Heart right ventricle (tissue), 16 donors: Measurements from ENCODE around the gene MYO5A. TPM values are rescaled to one million over a fixed set of nuclear protein-coding genes. Genes with fewer than 3 reads are reported as not detected.

Source experiments
- ATAC-seq, 8 donors: fragments of 200-7000 bp; cut with Tn5 transposase; one replicate each; pipeline ENCODE4 v1.9.1; 2020; ENCODE audit warnings: mild to moderate bottlenecking in 8 of 8, moderate library complexity in 8 of 8, moderate number of reproducible peaks in 1 of 8
- DNase-seq, 2 donors: peaks; one replicate each; pipeline ENCODE4 v3.0.0-alpha.2; 2020
- H3K27ac ChIP-seq, 10 donors: fragments of 200-600 bp; sonication (generic) in 2 of 10; one replicate each; pipeline versions ENCODE4 v1.5.0 to v1.8.0; 2020 to 2022; ENCODE audit warnings: mild to moderate bottlenecking in 3 of 10
- H3K27me3 ChIP-seq, 7 donors: fragments of 200-600 bp; one replicate each; pipeline ENCODE4 v1.8.0; 2021 to 2022; ENCODE audit warnings: mild to moderate bottlenecking in 2 of 7
- H3K36me3 ChIP-seq, 9 donors: fragments of 200-600 bp; sonication (generic) in 1 of 9; one replicate each; pipeline versions ENCODE4 v1.5.0 to v1.8.0; 2020 to 2022; ENCODE audit warnings: mild to moderate bottlenecking in 2 of 9
- H3K4me1 ChIP-seq, 9 donors: fragments of 200-600 bp; sonication (generic) in 1 of 9; one replicate each; pipeline versions ENCODE4 v1.5.0 to v1.8.0; 2020 to 2022; ENCODE audit warnings: mild to moderate bottlenecking in 4 of 9
- H3K4me3 ChIP-seq, 10 donors: fragments of 200-600 bp; sonication (generic) in 2 of 10; one replicate each; pipeline versions ENCODE4 v1.5.0 to v1.8.0; 2020 to 2022; ENCODE audit warnings: mild to moderate bottlenecking in 7 of 10, moderate library complexity in 2 of 10
- H3K9me3 ChIP-seq, 11 donors: fragments of 200-600 bp in 10 of 11; sonication (generic) in 2 of 11; one replicate each; pipeline versions ENCODE4 v1.5.0 to v1.8.0; 2013 to 2022; ENCODE audit warnings: mild to moderate bottlenecking in 2 of 11, control low read depth in 1 of 11, moderate library complexity in 1 of 11
- WGBS, 2 donors: extraction: QIAGEN DNeasy Blood & Tissue Kit; methylation state at CpG; one replicate each; pipeline ENCODE4 v1.1.7; 2013; ENCODE audit warnings: inconsistent platforms in 1 of 2; 5-methylcytosine and 5-hydroxymethylcytosine counted together
- intact Hi-C, 10 donors: fragments of 100-400 bp; cut with DNase I; formaldehyde crosslinking; loops; one replicate each; pipeline versions ENCODE4 v1.11.1 to v1.14.2; 2022
- polyA plus RNA-seq, 2 donors: library from polyadenylated mRNA; stranded (reverse); fragments of 200-250 nt; gene quantifications; one replicate each; pipeline ENCODE4 v1.2.3, GENCODE V29; 2013
- total RNA-seq, 10 donors: library from RNA; stranded (reverse); fragmentation: NEBNext Ultra II Directional in 3 of 10; extraction: Animal tissue kit (Norgen Biotek cat#: 25700) in 3 of 10; gene quantifications; one replicate each; pipeline versions ENCODE4 v1.2.1 to v1.2.4, GENCODE V29; 2021 to 2023
- TF ChIP-seq, protein P1 (sequence below), 9 donors: fragments of 200-600 bp; sonication (generic) in 2 of 9; IDR thresholded peaks; one replicate each; pipeline versions ENCODE4 v1.5.0 to v1.8.0; 2021 to 2022; ENCODE audit warnings: antibody characterized with exemption in 9 of 9, mild to moderate bottlenecking in 5 of 9, moderate library complexity in 1 of 9
- donor health status: Arrhythmogenic right ventricular cardiomyopathy.
- donor health status: ischemic (EF 13 %, LVEDD 7.1; RV severe dilation, severe dysfunction).
- donor health status: healthy with polysubstance abuse.
- donor health status: DM: no; HTN: yes; CAD: no.
- donor health status: DM: no; HTN: no; CAD: no.
- donor health status: ischemic (EF 25% LVEDD 6.9; RV normal size, moderate dysfunction).
- donor health status: ischemic (EF 25% LVEDD 5.7; RV mildly dilated, moderate dysfunction).
- donor health status: healthy.
- donor health status: DM: yes; HTN: yes; CAD: no.
- donor health status: Ischemic cardiomyopathy.
- donor health status: ischemic (EF 35%, LVEDD 5.7; RV mildly dilated, moderate dysfunction).
- donor health status: nonischemic (EF 11% LVEDD 7.7; RV severe dilation, severe dysfunction).
- donor health status: DM: yes; HTN: yes; CAD: no.
- donor health status: PGD.
- donor health status: ischemic (EF 29% LVEDD 5.4; RV normal size, mild dysfunction).
- donor health status: nonischemic (EF 23%, LVEDD 6.1; RV moderate dilation, normal function).

Gene MYO5A
- total and polyA plus RNA-seq, 12 donors = 3.1 to 15.7 (median 6.3) TPM

DNA sequence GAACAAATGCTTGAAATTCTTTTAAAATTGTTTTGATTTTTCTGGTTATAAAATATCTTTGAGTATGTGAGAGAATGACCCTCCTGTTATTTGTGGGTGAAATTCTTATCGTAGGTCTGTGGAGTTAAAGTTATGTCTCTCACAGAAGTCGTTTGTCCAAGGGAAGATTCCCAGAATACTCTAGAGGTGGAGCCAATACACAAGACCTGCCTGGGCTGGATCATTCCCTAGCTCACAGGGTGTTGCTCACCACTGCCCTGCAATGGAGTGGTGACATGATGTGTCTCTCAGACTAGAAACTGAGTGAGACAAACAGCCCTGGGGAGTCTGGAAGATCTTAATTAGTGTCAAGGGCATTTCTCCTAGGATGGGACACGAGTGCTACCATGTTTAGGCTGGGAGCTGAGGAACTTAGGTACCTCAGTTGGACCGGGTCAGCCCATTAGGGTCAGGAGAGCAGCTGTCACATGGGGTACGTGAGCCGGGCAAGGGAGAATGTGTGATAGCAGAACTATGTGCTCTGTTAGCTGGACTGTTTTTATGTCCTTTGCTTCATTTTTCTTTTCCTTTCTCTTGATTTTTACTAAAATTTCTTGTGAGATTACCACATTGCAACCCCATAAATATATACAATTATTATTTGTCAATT is 179.5 kb downstream of the MYO5A start:
- ATAC-seq = peak in 7 of 8 donors; percentile 34 to 78 (median 72)
- intact Hi-C loops = loop anchor here in 1 of 10 donors (10.0 kb wide), 1 partner anchor 176 kb away; the partner anchor contains the start of gene MYO5A
- peaks cover 0 to 97% (median 15%) of the 10 kb centered on the region in 9 donors for H3K36me3 ChIP-seq

DNA sequence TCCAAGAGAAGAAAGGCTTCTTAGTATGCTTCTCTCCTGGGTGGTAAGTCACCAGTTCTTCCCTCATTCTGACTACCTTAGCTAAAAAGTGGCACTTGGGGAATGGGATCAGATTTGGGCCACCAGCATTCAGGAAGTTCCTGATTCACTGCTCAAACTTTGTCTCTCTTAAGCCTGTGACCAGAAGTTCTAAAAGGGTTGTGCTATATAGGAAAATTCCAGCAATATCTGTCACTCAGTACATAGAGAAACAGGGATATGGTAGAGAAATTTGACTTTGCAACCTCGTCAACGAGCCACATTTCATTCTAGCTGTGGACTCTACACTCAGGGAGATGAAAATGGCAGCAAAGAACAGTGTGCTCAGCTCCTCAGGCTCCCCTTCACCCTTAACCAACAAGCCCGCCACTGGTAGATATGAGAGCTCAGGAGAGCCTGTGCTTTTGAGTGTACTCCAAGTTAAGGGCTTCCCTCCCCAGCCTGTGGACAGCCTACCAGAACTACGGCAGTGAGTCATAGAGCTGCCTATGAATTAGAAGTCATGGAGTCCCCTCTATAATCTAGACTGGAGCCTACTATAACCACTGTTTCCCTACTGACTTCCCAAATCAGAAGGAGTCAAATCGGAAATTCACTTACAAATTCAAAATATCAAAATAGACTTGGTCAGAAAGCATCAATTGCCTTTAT is 180.5 kb downstream of the MYO5A start:
- ATAC-seq (peak in 6 of 8 donors; percentile 56 to 86 (median 78)), DNase-seq (no peak)
- Histone ChIP-seq H3K9me3 (no peaks in the 10 kb centered on the region), H3K27me3 (no peaks in the 10 kb centered on the region), H3K4me1 (peaks cover 0 to 19% (median 2%) of the 10 kb centered on the region in 9 donors), H3K27ac (peak overlapping the region in 6 of 10 donors; percentile 3 to 60 (median 42)), H3K4me3 (no peak overlapping the region), H3K36me3 (peaks cover 0 to 90% (median 13%) of the 10 kb centered on the region in 9 donors)
- intact Hi-C loops = loop anchor here in 1 of 10 donors (10.0 kb wide), 1 partner anchor 177 kb away; the partner anchor contains the start of gene MYO5A
- 59 to 67% methylated on average over 5 of the region's 5 CpGs for WGBS, 2 donors
- TF ChIP-seq, protein P1, sequence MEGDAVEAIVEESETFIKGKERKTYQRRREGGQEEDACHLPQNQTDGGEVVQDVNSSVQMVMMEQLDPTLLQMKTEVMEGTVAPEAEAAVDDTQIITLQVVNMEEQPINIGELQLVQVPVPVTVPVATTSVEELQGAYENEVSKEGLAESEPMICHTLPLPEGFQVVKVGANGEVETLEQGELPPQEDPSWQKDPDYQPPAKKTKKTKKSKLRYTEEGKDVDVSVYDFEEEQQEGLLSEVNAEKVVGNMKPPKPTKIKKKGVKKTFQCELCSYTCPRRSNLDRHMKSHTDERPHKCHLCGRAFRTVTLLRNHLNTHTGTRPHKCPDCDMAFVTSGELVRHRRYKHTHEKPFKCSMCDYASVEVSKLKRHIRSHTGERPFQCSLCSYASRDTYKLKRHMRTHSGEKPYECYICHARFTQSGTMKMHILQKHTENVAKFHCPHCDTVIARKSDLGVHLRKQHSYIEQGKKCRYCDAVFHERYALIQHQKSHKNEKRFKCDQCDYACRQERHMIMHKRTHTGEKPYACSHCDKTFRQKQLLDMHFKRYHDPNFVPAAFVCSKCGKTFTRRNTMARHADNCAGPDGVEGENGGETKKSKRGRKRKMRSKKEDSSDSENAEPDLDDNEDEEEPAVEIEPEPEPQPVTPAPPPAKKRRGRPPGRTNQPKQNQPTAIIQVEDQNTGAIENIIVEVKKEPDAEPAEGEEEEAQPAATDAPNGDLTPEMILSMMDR (IDR thresholded peaks at IDR 0.05) = no peak

More for the DNA sequence above, 179.5 kb downstream of the MYO5A start:
- WGBS, 2 donors = 47 to 61% methylated on average over 6 of the region's 6 CpGs
- Histone ChIP-seq H3K27ac (peak overlapping the region in 5 of 10 donors; percentile 1 to 60 (median 51)), H3K4me1 (peaks cover 0 to 19% (median 2%) of the 10 kb centered on the region in 9 donors), H3K4me3 (no peak overlapping the region), H3K9me3 (no peaks in the 10 kb centered on the region), H3K27me3 (no peaks in the 10 kb centered on the region)
- TF ChIP-seq, protein P1 (IDR thresholded peaks at IDR 0.05) = peak in 1 of 9 donors; percentile 13
- DNase-seq = no peak

DNA sequence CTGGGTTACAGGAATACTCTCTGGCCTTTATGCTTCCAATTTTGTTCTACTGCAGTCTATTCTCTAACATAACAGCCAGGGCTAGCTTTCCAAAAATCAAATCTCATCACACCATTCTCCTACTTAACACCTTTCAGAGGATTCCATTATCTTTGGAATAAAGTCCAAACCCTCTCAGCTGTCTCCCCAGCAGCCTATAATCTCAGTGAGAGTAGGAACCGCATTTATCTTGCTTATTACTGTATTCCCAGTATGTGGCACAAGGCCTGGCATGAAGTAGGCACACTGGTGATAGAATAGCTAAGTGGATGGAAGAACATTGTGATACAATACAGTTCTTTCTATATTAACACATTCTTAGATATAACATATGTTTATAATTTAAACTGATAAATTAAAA is 184.1 kb downstream of the MYO5A start:
- peaks cover 0 to 85% (median 0%) of the 10 kb centered on the region in 9 donors for H3K36me3 ChIP-seq
- DNase-seq (no peak), ATAC-seq (peak; percentile 59 to 93 (median 78))
- H3K4me1 ChIP-seq = peaks cover 0 to 19% (median 0%) of the 10 kb centered on the region in 9 donors
- TF ChIP-seq, protein P1 (IDR thresholded peaks at IDR 0.05) = no peak
- no peaks in the 10 kb centered on the region for H3K9me3 ChIP-seq
- WGBS, 2 donors = 35 to 74% methylated on average over 1 of the region's 1 CpG
- H3K27me3 ChIP-seq = no peaks in the 10 kb centered on the region
- intact Hi-C loops = loop anchor here in 1 of 10 donors (10.0 kb wide), 1 partner anchor 180 kb away; the partner anchor contains the start of gene MYO5A
- no peak overlapping the region for H3K4me3 ChIP-seq
- H3K27ac ChIP-seq = peak overlapping the region in 6 of 10 donors; percentile 5 to 61 (median 47)

DNA sequence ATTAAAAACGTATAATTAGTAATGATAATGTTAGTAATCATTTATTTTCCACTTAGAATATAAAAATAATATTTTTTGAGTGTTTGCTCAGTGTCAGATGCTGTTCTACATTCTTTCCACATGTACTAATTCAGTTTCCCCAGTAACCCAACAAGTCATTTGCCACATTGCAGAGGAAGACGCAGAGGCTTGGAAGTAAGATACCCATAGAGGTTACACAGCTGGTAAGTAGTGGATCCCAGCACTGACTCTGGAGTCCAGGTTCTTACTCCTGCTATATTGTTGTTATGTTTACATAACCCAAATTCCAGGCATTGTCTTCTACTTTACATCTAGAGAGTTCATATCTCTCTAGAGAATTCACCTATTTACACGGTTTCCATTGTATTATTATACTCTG is 184.8 kb downstream of the MYO5A start:
- H3K4me1 ChIP-seq = peaks cover 0 to 16% (median 0%) of the 10 kb centered on the region in 9 donors
- TF ChIP-seq, protein P1 (IDR thresholded peaks at IDR 0.05) = no peak
- WGBS, 2 donors = 64 to 79% methylated on average over 3 of the region's 3 CpGs
- peaks cover 0 to 83% (median 0%) of the 10 kb centered on the region in 9 donors for H3K36me3 ChIP-seq
- H3K4me3 ChIP-seq = no peak overlapping the region
- no peaks in the 10 kb centered on the region for H3K9me3 ChIP-seq
- DNase-seq = no peak
- ATAC-seq = peak in 1 of 8 donors; percentile 31
- intact Hi-C loops = loop anchor here in 1 of 10 donors (10.0 kb wide), 1 partner anchor 181 kb away; the partner anchor contains the start of gene MYO5A
- no peaks in the 10 kb centered on the region for H3K27me3 ChIP-seq
- H3K27ac ChIP-seq = peak overlapping the region in 4 of 10 donors; percentile 5 to 61 (median 52)
